K562 (cell line): Measurements from ENCODE around the gene FAM174C. TPM values are rescaled to one million over a fixed set of nuclear protein-coding genes. Genes with fewer than 3 reads are reported as not detected.
A peak's percentile ranks its signal among the peaks of the same experiment; 100 is the strongest.

ENCODE experiments used
- BRD4 ChIP-seq: fragments of 200-600 bp; sonication (generic); IDR thresholded peaks from 2 replicates; pipeline ENCODE4 v1.6.1; 2017; ENCODE audit warnings: inconsistent platforms
- E2F8 ChIP-seq: fragments of 450-650 bp; IDR thresholded peaks from 2 replicates; pipeline ENCODE4 v1.7.1; 2018; ENCODE audit warnings: mild to moderate bottlenecking, low read depth; ENCODE audit not compliant: partially characterized antibody
- FOXP1 ChIP-seq: sonication (generic); formaldehyde crosslinking; IDR thresholded peaks from 2 replicates; pipeline ENCODE4 v1.8.0; 2022; ENCODE audit warnings: mild to moderate bottlenecking, missing genetic modification reagents
- NKRF ChIP-seq: fragments of 450-650 bp; IDR thresholded peaks from 2 replicates; pipeline ENCODE4 v1.6.1; 2016; ENCODE audit warnings: borderline replicate concordance
- NR0B1 ChIP-seq: fragments of 450-650 bp; IDR thresholded peaks from one replicate; pipeline ENCODE4 v1.6.1; 2018; ENCODE audit warnings: mild to moderate bottlenecking, moderate library complexity; ENCODE audit not compliant: partially characterized antibody
- PCBP2 ChIP-seq: fragments of 200-400 bp; formaldehyde crosslinking; IDR thresholded peaks from 2 replicates; pipeline ENCODE4 v1.6.1; 2018; ENCODE audit warnings: low read length, low read depth, mild to moderate bottlenecking, moderate library complexity; ENCODE audit not compliant: poor library complexity, severe bottlenecking
- PRMT5 ChIP-seq: sonication (generic); formaldehyde crosslinking; IDR thresholded peaks from 2 replicates; pipeline ENCODE4 v1.5.0; 2020; ENCODE audit warnings: missing genetic modification reagents
- TAF7 ChIP-seq: fragments of 450-650 bp; IDR thresholded peaks from 2 replicates; pipeline ENCODE4 v1.6.1; 2016; ENCODE audit warnings: missing genetic modification characterization, missing compliant biosample characterization
- TBL1XR1 ChIP-seq, 2 experiments: IDR thresholded peaks; 2 replicates each; pipeline ENCODE4 v1.6.1; 2012; ENCODE audit warnings: improper control_type of control experiment in 2 of 2, low read length in 2 of 2, mild to moderate bottlenecking in 1 of 2
- YBX1 ChIP-seq: fragments of 450-650 bp; IDR thresholded peaks from 2 replicates; pipeline ENCODE4 v1.7.1; 2016; ENCODE audit warnings: mild to moderate bottlenecking
- ZBTB7A ChIP-seq: IDR thresholded peaks from 2 replicates; pipeline ENCODE4 v1.6.1; 2011; ENCODE audit warnings: low read depth, mild to moderate bottlenecking, low read length, moderate library complexity, borderline replicate concordance; ENCODE audit not compliant: control insufficient read depth
- ZNF592 ChIP-seq: fragments of 450-650 bp; IDR thresholded peaks from 2 replicates; pipeline ENCODE4 v1.6.1; 2017; ENCODE audit warnings: antibody characterized with exemption, mild to moderate bottlenecking
- ZNF740 ChIP-seq, 3 experiments: fragments of 200-800 bp in 1 of 3; sonication (Bioruptor generic) in 1 of 3; sonication (generic) in 1 of 3; formaldehyde crosslinking in 1 of 3; IDR thresholded peaks; 2 replicates each; pipeline versions ENCODE4 v1.6.1 to v1.8.0; 2016 to 2022; ENCODE audit warnings: mild to moderate bottlenecking in 2 of 3, missing compliant biosample characterization in 2 of 3, missing genetic modification characterization in 2 of 3, missing genetic modification reagents in 1 of 3
- polyA plus RNA-seq, 8 experiments: library from polyadenylated mRNA; depleted of rRNA in 4 of 8; stranded (reverse) in 5 of 8; unstranded in 3 of 8; fragments of >200 nt; fragmentation: Nextera tagmentation in 2 of 8; fragmentation: Illumina TruSeq in 1 of 8; extraction: Ambion mirVana in 2 of 8; extraction: Trizol in 1 of 8; gene quantifications; 2 replicates each; pipeline versions ENCODE4 v1.2.1 to v1.2.3, GENCODE V29; 2011 to 2014; ENCODE audit warnings: inconsistent platforms in 1 of 8, missing spikeins in 1 of 8
- total RNA-seq, 7 experiments: library from RNA; depleted of rRNA in 6 of 7; stranded (reverse); fragments of >200 nt in 6 of 7; fragmentation: Illumina TruSeq in 2 of 7; extraction: Trizol in 2 of 7; gene quantifications; 2 replicates each; pipeline versions ENCODE4 v1.2.1 to v1.2.3, GENCODE V29; 2011 to 2021; ENCODE audit warnings: low replicate concordance in 1 of 7

Gene FAM174C
- total and polyA plus RNA-seq, 9 of the 15 experiments (the other 6 are each of a cell fraction or from before 2014, with no cell fraction given): 0.66 to 89.6 (median 20.3) TPM

- TF ChIP-seq PCBP2: no peak
- TF ChIP-seq BRD4: peak; percentile 77; the same call in 1 of the 2 replicates
- TF ChIP-seq FOXP1: no peak
- no peak for TF ChIP-seq TAF7 (tag)
- TF ChIP-seq PRMT5 (CRISPR knock-in tag): no peak
- TF ChIP-seq TBL1XR1 (IDR thresholded peaks at IDR 0.05; ENCODE audit: low read length in 2 of 2): peak; percentile 61 to 67; a peak in 2 of 4 replicates
- no peak for TF ChIP-seq YBX1
- TF ChIP-seq ZNF592: peak; percentile 42; the same call in 1 of the 2 replicates
- TF ChIP-seq ZNF740 (CRISPR knock-in tag; IDR thresholded peaks at IDR 0.05): peak; percentile 93
- TF ChIP-seq ZNF740 (tag; IDR thresholded peaks at IDR 0.05): peak in 1 of 2 experiments; percentile 61; a peak in 1 of 4 replicates
- 0 out of 2 replicates have a peak, but pooled peaks have one; percentile 26 for TF ChIP-seq NKRF
- no peak for TF ChIP-seq E2F8
- peak; percentile 98 for TF ChIP-seq ZBTB7A
- TF ChIP-seq NR0B1: no peak
Measured at GRCh38 chr19:1239796-1240737, 35.3 kb upstream of the FAM174C start (continued).
